ENCODE data around the gene PQBP1. TPM values are rescaled to one million over a fixed set of nuclear protein-coding genes. Genes with fewer than 3 reads are reported as not detected.
A peak's percentile ranks its signal among the peaks of the same experiment; 100 is the strongest.
"Not testable (repeated sequence)": the region's sequence is repeated elsewhere in the genome, so short reads cannot be mapped to it uniquely, and the experiment has no call there.

The PQBP1 gene
- total RNA-seq, 2 donors from 2014 or later: 46.6 to 69.0 TPM

- 93 to 98% methylated on average over 5 to 12 of the region's 12 CpGs for WGBS, 2 experiments (ENCODE audit: insufficient coverage in 1 of 2, insufficient read length in 1 of 2)
- H3K36me3 Mint-ChIP-seq (ENCODE audit: low read depth); H3K9ac ChIP-seq (ENCODE audit: extremely low read depth, low read length, poor library complexity, severe bottlenecking); H3K4me1 Mint-ChIP-seq; H3K27ac Mint-ChIP-seq; H3K27ac ChIP-seq (ENCODE audit: low read depth, low read length); H3K4me3 ChIP-seq (ENCODE audit: low read length); H3K4me3 Mint-ChIP-seq; H3K36me3 ChIP-seq (ENCODE audit: control insufficient read depth, insufficient read depth, low read length); DNase-seq; H3K27me3 Mint-ChIP-seq (ENCODE audit: insufficient read depth); H3K27me3 ChIP-seq (ENCODE audit: control insufficient read depth, insufficient read depth, low read length, poor library complexity, severe bottlenecking); H3K4me1 ChIP-seq (ENCODE audit: control insufficient read depth, insufficient read depth, low read length); H3K9me3 ChIP-seq (ENCODE audit: control insufficient read depth, low read length): not testable (repeated sequence)
- H3K9me3 Mint-ChIP-seq: peaks cover 74% of the 10 kb centered on the region
Measured at GRCh38 chrX:48854121-48854804, 43.5 kb upstream of the PQBP1 start.

- peak overlapping the region; percentile 50 for H3K27ac Mint-ChIP-seq
- peaks cover 4% of the 10 kb centered on the region for H3K9me3 ChIP-seq (ENCODE audit: control insufficient read depth, low read length)
- WGBS, 2 experiments (ENCODE audit: insufficient coverage in 1 of 2, insufficient read length in 1 of 2): 46% methylated on average over 2 of the region's 5 CpGs; no CpG with 5 or more reads in 1 of the 2 experiments
- no peak overlapping the region for H3K9ac ChIP-seq (ENCODE audit: extremely low read depth, low read length, poor library complexity, severe bottlenecking)
- H3K27ac ChIP-seq (ENCODE audit: low read depth, low read length): no peak overlapping the region
- no peaks in the 10 kb centered on the region for H3K4me1 ChIP-seq (ENCODE audit: control insufficient read depth, insufficient read depth, low read length)
- H3K9me3 Mint-ChIP-seq: peaks cover 75% of the 10 kb centered on the region
- H3K27me3 ChIP-seq (ENCODE audit: control insufficient read depth, insufficient read depth, low read length, poor library complexity, severe bottlenecking): no peaks in the 10 kb centered on the region
- no peaks in the 10 kb centered on the region for H3K36me3 ChIP-seq (ENCODE audit: control insufficient read depth, insufficient read depth, low read length)
- H3K27me3 Mint-ChIP-seq (ENCODE audit: insufficient read depth): no peaks in the 10 kb centered on the region
- H3K4me3 ChIP-seq (ENCODE audit: low read length): no peak overlapping the region
- peak overlapping the region; percentile 22 for H3K4me3 Mint-ChIP-seq
- peaks cover 4% of the 10 kb centered on the region for H3K36me3 Mint-ChIP-seq (ENCODE audit: low read depth)
- DNase-seq: peak; percentile 53
- H3K4me1 Mint-ChIP-seq: peaks cover 5% of the 10 kb centered on the region
- TF ChIP-seq CTCF (conservative IDR thresholded peaks at IDR 0.05): peak; percentile 60
Measured at GRCh38 chrX:48854898-48855297, 42.8 kb upstream of the PQBP1 start.

GRCh38 chrX:48864210-48864609, 33.5 kb upstream of the PQBP1 start:
- peaks cover 5% of the 10 kb centered on the region for H3K27me3 Mint-ChIP-seq (ENCODE audit: insufficient read depth)
- no peak for TF ChIP-seq CTCF (conservative IDR thresholded peaks at IDR 0.05)
- H3K9me3 Mint-ChIP-seq: peaks cover 69% of the 10 kb centered on the region
- H3K36me3 ChIP-seq (ENCODE audit: control insufficient read depth, insufficient read depth, low read length): no peaks in the 10 kb centered on the region
- H3K4me3 Mint-ChIP-seq: no peak overlapping the region
- H3K27ac ChIP-seq (ENCODE audit: low read depth, low read length): no peak overlapping the region
- H3K36me3 Mint-ChIP-seq (ENCODE audit: low read depth): peaks cover 2% of the 10 kb centered on the region
- no peaks in the 10 kb centered on the region for H3K4me1 ChIP-seq (ENCODE audit: control insufficient read depth, insufficient read depth, low read length)
- H3K9ac ChIP-seq (ENCODE audit: extremely low read depth, low read length, poor library complexity, severe bottlenecking): no peak overlapping the region
- no peaks in the 10 kb centered on the region for H3K9me3 ChIP-seq (ENCODE audit: control insufficient read depth, low read length)
- H3K27ac Mint-ChIP-seq: no peak overlapping the region
- no peak overlapping the region for H3K4me3 ChIP-seq (ENCODE audit: low read length)
- whole genome bisulfite sequencing, 2 experiments (ENCODE audit: insufficient coverage in 1 of 2, insufficient read length in 1 of 2): 87 to 93% methylated on average over 2 to 4 of the region's 4 CpGs
- no peaks in the 10 kb centered on the region for H3K4me1 Mint-ChIP-seq
- no peaks in the 10 kb centered on the region for H3K27me3 ChIP-seq (ENCODE audit: control insufficient read depth, insufficient read depth, low read length, poor library complexity, severe bottlenecking)
- DNase-seq: no peak

- Mint-ChIP-seq H3K9me3 (peaks cover 38% of the 10 kb centered on the region), H3K27me3 (ENCODE audit: insufficient read depth) (peaks cover 17% of the 10 kb centered on the region)
- not testable (repeated sequence) for H3K27ac Mint-ChIP-seq; H3K9me3 ChIP-seq (ENCODE audit: control insufficient read depth, low read length); DNase-seq; H3K36me3 Mint-ChIP-seq (ENCODE audit: low read depth); H3K27ac ChIP-seq (ENCODE audit: low read depth, low read length); H3K27me3 ChIP-seq (ENCODE audit: control insufficient read depth, insufficient read depth, low read length, poor library complexity, severe bottlenecking); H3K9ac ChIP-seq (ENCODE audit: extremely low read depth, low read length, poor library complexity, severe bottlenecking); H3K4me1 Mint-ChIP-seq; H3K4me3 ChIP-seq (ENCODE audit: low read length); H3K4me1 ChIP-seq (ENCODE audit: control insufficient read depth, insufficient read depth, low read length); H3K4me3 Mint-ChIP-seq; H3K36me3 ChIP-seq (ENCODE audit: control insufficient read depth, insufficient read depth, low read length)
- WGBS, 2 experiments (ENCODE audit: insufficient coverage in 1 of 2, insufficient read length in 1 of 2): no CpG with 5 or more reads among the region's 2 CpGs
Measured at GRCh38 chrX:48872017-48872416, 25.7 kb upstream of the PQBP1 start.

GRCh38 chrX:48876944-48877343, 20.8 kb upstream of the PQBP1 start:
- not testable (repeated sequence) for H3K36me3 ChIP-seq (ENCODE audit: control insufficient read depth, insufficient read depth, low read length); H3K4me3 ChIP-seq (ENCODE audit: low read length); H3K27me3 Mint-ChIP-seq (ENCODE audit: insufficient read depth); H3K36me3 Mint-ChIP-seq (ENCODE audit: low read depth); H3K4me1 Mint-ChIP-seq; H3K27me3 ChIP-seq (ENCODE audit: control insufficient read depth, insufficient read depth, low read length, poor library complexity, severe bottlenecking); H3K27ac Mint-ChIP-seq; H3K9ac ChIP-seq (ENCODE audit: extremely low read depth, low read length, poor library complexity, severe bottlenecking); H3K4me1 ChIP-seq (ENCODE audit: control insufficient read depth, insufficient read depth, low read length); DNase-seq; H3K9me3 ChIP-seq (ENCODE audit: control insufficient read depth, low read length); H3K4me3 Mint-ChIP-seq; H3K27ac ChIP-seq (ENCODE audit: low read depth, low read length)
- WGBS, 2 experiments (ENCODE audit: insufficient coverage in 1 of 2, insufficient read length in 1 of 2): 100% methylated on average over 2 of the region's 4 CpGs; no CpG with 5 or more reads in 1 of the 2 experiments
- H3K9me3 Mint-ChIP-seq: peaks cover 38% of the 10 kb centered on the region
